ENCODE results near the gene KMT2C. TPM values are rescaled to one million over a fixed set of nuclear protein-coding genes. Genes with fewer than 3 reads are reported as not detected.

Gene KMT2C
- total RNA-seq, 2 experiments from 2014 or later = 47.5 to 105 TPM

GRCh38 chr7:152128741-152129461 lies 306.9 kb downstream of the KMT2C start:
- ChIA-PET POLR2A (no interaction called here), CTCF (ENCODE audit: unreplicated experiment) (no interaction called here)
- H3K36me3 ChIP-seq (ENCODE audit: insufficient read depth, low read length) = peaks cover 77% of the 10 kb centered on the region
- H3K79me2 ChIP-seq (ENCODE audit: insufficient read depth, low read depth, low read length) = no peaks in the 10 kb centered on the region
- BruUV-seq (replicated peaks) = no TSS peak
- no peaks in the 10 kb centered on the region for H3K9me2 ChIP-seq (ENCODE audit: insufficient read depth, low read length)
- H3K4me2 ChIP-seq (ENCODE audit: low read length) = no peak overlapping the region
- H2AFZ ChIP-seq (ENCODE audit: low read length) = no peak overlapping the region
- TF ChIP-seq CTCF (conservative IDR thresholded peaks at IDR 0.05; ENCODE audit: low read length) (no peak), EZH2phosphoT487 (IDR thresholded peaks at IDR 0.05; ENCODE audit: borderline replicate concordance, low read depth, low read length) (no peak)
- no peak overlapping the region for H3K27ac ChIP-seq (ENCODE audit: low read depth, low read length, poor library complexity, severe bottlenecking)
- no peaks in the 10 kb centered on the region for H3K4me1 ChIP-seq (ENCODE audit: insufficient read depth, low read length, poor library complexity, severe bottlenecking)
- H3K9me3 ChIP-seq (ENCODE audit: low read length) = no peaks in the 10 kb centered on the region; the same call in 1 of the 2 replicates
- H4K20me1 ChIP-seq (ENCODE audit: insufficient read depth, low read length) = no peaks in the 10 kb centered on the region
- no peak for DNase-seq (ENCODE audit: low spot score)
- intact Hi-C loops (cut with micrococcal nuclease; ENCODE audit: unreplicated experiment) = no loop called here
- no peak overlapping the region for H3K4me3 ChIP-seq (ENCODE audit: low read depth, low read length, poor library complexity, severe bottlenecking)

GRCh38 chr7:152128252-152128651 lies 307.6 kb downstream of the KMT2C start:
- H4K20me1 ChIP-seq (ENCODE audit: insufficient read depth, low read length) = no peaks in the 10 kb centered on the region
- H3K4me3 ChIP-seq (ENCODE audit: low read depth, low read length, poor library complexity, severe bottlenecking) = no peak overlapping the region
- ChIA-PET CTCF (ENCODE audit: unreplicated experiment) (no interaction called here), POLR2A (no interaction called here)
- no peaks in the 10 kb centered on the region for H3K4me1 ChIP-seq (ENCODE audit: insufficient read depth, low read length, poor library complexity, severe bottlenecking)
- intact Hi-C loops (cut with micrococcal nuclease; ENCODE audit: unreplicated experiment) = no loop called here
- H3K4me2 ChIP-seq (ENCODE audit: low read length) = no peak overlapping the region
- H3K9me2 ChIP-seq (ENCODE audit: insufficient read depth, low read length) = no peaks in the 10 kb centered on the region
- no TSS peak for BruUV-seq (replicated peaks)
- H3K79me2 ChIP-seq (ENCODE audit: insufficient read depth, low read depth, low read length) = no peaks in the 10 kb centered on the region
- DNase-seq (ENCODE audit: low spot score) = no peak
- H3K36me3 ChIP-seq (ENCODE audit: insufficient read depth, low read length) = peaks cover 77% of the 10 kb centered on the region
- no peak overlapping the region for H3K27ac ChIP-seq (ENCODE audit: low read depth, low read length, poor library complexity, severe bottlenecking)
- no peak overlapping the region for H2AFZ ChIP-seq (ENCODE audit: low read length)
- no peaks in the 10 kb centered on the region; the same call in 1 of the 2 replicates for H3K9me3 ChIP-seq (ENCODE audit: low read length)
- TF ChIP-seq CTCF (conservative IDR thresholded peaks at IDR 0.05; ENCODE audit: low read length) (no peak), EZH2phosphoT487 (IDR thresholded peaks at IDR 0.05; ENCODE audit: borderline replicate concordance, low read depth, low read length) (no peak)

- POLR2A ChIA-PET = interaction anchor here (1.1 to 1.4 kb wide), 2 partner anchors 13 to 30 kb away, joined by 3 to 6 read pairs; no protein-coding TSS in a partner anchor
- TF ChIP-seq CTCF (conservative IDR thresholded peaks at IDR 0.05; ENCODE audit: low read length) = no peak
- no peak for TF ChIP-seq EZH2phosphoT487 (IDR thresholded peaks at IDR 0.05; ENCODE audit: borderline replicate concordance, low read depth, low read length)
- Histone ChIP-seq H3K4me2 (ENCODE audit: low read length) (no peak overlapping the region), H3K4me3 (ENCODE audit: low read depth, low read length, poor library complexity, severe bottlenecking) (no peak overlapping the region), H3K36me3 (ENCODE audit: insufficient read depth, low read length) (peaks cover 79% of the 10 kb centered on the region), H3K9me2 (ENCODE audit: insufficient read depth, low read length) (no peaks in the 10 kb centered on the region), H2AFZ (ENCODE audit: low read length) (no peak overlapping the region), H3K27ac (ENCODE audit: low read depth, low read length, poor library complexity, severe bottlenecking) (no peak overlapping the region), H4K20me1 (ENCODE audit: insufficient read depth, low read length) (no peaks in the 10 kb centered on the region), H3K9me3 (ENCODE audit: low read length) (no peaks in the 10 kb centered on the region; the same call in 1 of the 2 replicates), H3K4me1 (ENCODE audit: insufficient read depth, low read length, poor library complexity, severe bottlenecking) (no peaks in the 10 kb centered on the region), H3K79me2 (ENCODE audit: insufficient read depth, low read depth, low read length) (no peaks in the 10 kb centered on the region)
- intact Hi-C loops (cut with micrococcal nuclease; ENCODE audit: unreplicated experiment) = no loop called here
- DNase-seq (ENCODE audit: low spot score) = no peak
- BruUV-seq (replicated peaks) = no TSS peak
- CTCF ChIA-PET (ENCODE audit: unreplicated experiment) = interaction anchor here (0.6 kb wide), 1 partner anchor 480 kb away, joined by 3 read pairs; no protein-coding TSS in a partner anchor
Measured at GRCh38 chr7:152127229-152127628, 308.6 kb downstream of the KMT2C start.

Data from OCI-LY7 (cell line).